Gastroesophageal sphincter (tissue), 3 donors: ENCODE data around the gene VAV2.

Experiments used
- CTCF ChIP-seq, 4 experiments: fragments of 200-600 bp in 2 of 4; fragments of 450-650 bp in 2 of 4; sonication (generic) in 1 of 4; IDR thresholded peaks; one replicate each; pipeline ENCODE4 v1.5.1; 2017 to 2019; ENCODE audit warnings: antibody characterized with exemption in 4 of 4, mild to moderate bottlenecking in 2 of 4, moderate library complexity in 2 of 4
- POLR2A ChIP-seq, 2 donors: fragments of 450-650 bp; IDR thresholded peaks; one replicate each; pipeline ENCODE4 v1.6.1; 2017; ENCODE audit warnings: antibody characterized with exemption in 2 of 2, mild to moderate bottlenecking in 2 of 2, moderate library complexity in 1 of 2

DNA sequence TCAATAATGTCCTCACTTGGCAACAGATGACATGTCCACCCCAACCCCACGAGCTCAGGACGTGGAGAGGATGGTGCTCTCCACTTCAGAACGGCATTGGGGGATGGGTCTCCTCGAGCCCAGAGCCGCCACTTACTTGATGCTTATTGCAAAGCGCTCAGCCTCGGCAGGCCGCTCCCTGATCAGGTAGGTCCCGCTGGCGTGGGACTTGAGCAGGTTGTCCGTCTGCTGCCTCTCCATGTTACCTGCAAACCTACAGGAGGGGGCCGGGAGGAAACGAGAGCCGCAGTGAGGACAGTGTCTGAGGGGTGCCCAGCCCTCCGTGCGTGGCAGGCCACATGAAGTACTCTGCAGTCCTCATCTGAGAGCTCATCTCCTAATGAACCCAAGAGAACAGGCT, 217.3 kb downstream of the VAV2 start:
- TF ChIP-seq CTCF (IDR thresholded peaks at IDR 0.05), result no peak
- no peak for TF ChIP-seq POLR2A (IDR thresholded peaks at IDR 0.05)
